ENCODE data around the gene RNF128. TPM values are rescaled to one million over a fixed set of nuclear protein-coding genes. Genes with fewer than 3 reads are reported as not detected.

RNF128 gene
- total and polyA plus RNA-seq, 2 donors (not counting 1 experiment from before 2014, with no cell fraction given), result not detected

- ChIA-PET POLR2A (no interaction called here), CTCF (no interaction called here)
- no peaks in the 10 kb centered on the region for H3K27me3 ChIP-seq (replicated peaks in 1 of 4; ENCODE audit: control extremely low read depth in 1 of 4, control insufficient read depth in 3 of 4, insufficient read depth in 4 of 4, low read length in 3 of 4)
- H4K20me1 ChIP-seq (ENCODE audit: control insufficient read depth, insufficient read depth, low read length, poor library complexity, severe bottlenecking), result no peaks in the 10 kb centered on the region
- H3K9me3 ChIP-seq (ENCODE audit: control extremely low read depth in 1 of 3, control insufficient read depth in 2 of 3, insufficient read depth in 1 of 3, low read length in 2 of 3), result no peaks in the 10 kb centered on the region
- Mint-ChIP-seq H3K27ac (no peak overlapping the region), H3K4me1 (no peaks in the 10 kb centered on the region), H3K27me3 (peaks cover 4% of the 10 kb centered on the region), H3K4me3 (no peak overlapping the region), H3K9me3 (ENCODE audit: insufficient read depth) (no peaks in the 10 kb centered on the region)
- DNase-seq (no peak), ATAC-seq (ENCODE audit: low read depth) (no peak)
- no peaks in the 10 kb centered on the region for H3K79me2 ChIP-seq (ENCODE audit: control insufficient read depth, insufficient read depth, low read length)
- intact Hi-C loops (cut with micrococcal nuclease), result no loop called here
- TF ChIP-seq CTCF (IDR thresholded peaks at IDR 0.05), result no peak
- no peak for TF ChIP-seq EZH2 (IDR thresholded peaks at IDR 0.05; ENCODE audit: borderline replicate concordance, insufficient read depth, low read depth, low read length, poor library complexity, severe bottlenecking)
- H2AFZ ChIP-seq (ENCODE audit: insufficient read depth, low read depth, low read length, poor library complexity, severe bottlenecking), result no peak overlapping the region
- H3K4me1 ChIP-seq (ENCODE audit: control insufficient read depth in 2 of 2, insufficient read depth in 2 of 2, low read length in 2 of 2), result no peaks in the 10 kb centered on the region
- H3K9ac ChIP-seq (ENCODE audit: low read length), result no peak overlapping the region
- H3K4me3 ChIP-seq (ENCODE audit: control extremely low read depth in 1 of 5, extremely low read depth in 1 of 5, insufficient read depth in 1 of 5, low read depth in 2 of 5, low read length in 4 of 5), result no peak overlapping the region
- H3K4me2 ChIP-seq (replicated peaks; ENCODE audit: low read depth, low read length, poor library complexity, severe bottlenecking), result no peak overlapping the region
- no peaks in the 10 kb centered on the region for H3K36me3 ChIP-seq (replicated peaks in 1 of 2; ENCODE audit: control extremely low read depth in 1 of 2, control insufficient read depth in 1 of 2, extremely low read depth in 1 of 2, insufficient read depth in 2 of 2, low read length in 1 of 2)
- H3K27ac ChIP-seq (ENCODE audit: low read length in 2 of 2), result no peak overlapping the region
These were observed 16.3 kb downstream of the RNF128 start for GRCh38 chrX:106742805-106743204.

- CTCF ChIA-PET, result interaction anchor here (0.7 kb wide), 1 partner anchor 636 kb away, joined by 3 read pairs; no protein-coding TSS in a partner anchor
- Histone ChIP-seq H3K36me3 (replicated peaks in 1 of 2; ENCODE audit: control extremely low read depth in 1 of 2, control insufficient read depth in 1 of 2, extremely low read depth in 1 of 2, insufficient read depth in 2 of 2, low read length in 1 of 2) (no peaks in the 10 kb centered on the region), H3K79me2 (ENCODE audit: control insufficient read depth, insufficient read depth, low read length) (no peaks in the 10 kb centered on the region), H4K20me1 (ENCODE audit: control insufficient read depth, insufficient read depth, low read length, poor library complexity, severe bottlenecking) (no peaks in the 10 kb centered on the region), H3K4me1 (ENCODE audit: control insufficient read depth in 2 of 2, insufficient read depth in 2 of 2, low read length in 2 of 2) (no peaks in the 10 kb centered on the region), H3K27ac (ENCODE audit: low read length in 2 of 2) (no peak overlapping the region), H3K9ac (ENCODE audit: low read length) (no peak overlapping the region), H3K27me3 (replicated peaks in 1 of 4; ENCODE audit: control extremely low read depth in 1 of 4, control insufficient read depth in 3 of 4, insufficient read depth in 4 of 4, low read length in 3 of 4) (no peaks in the 10 kb centered on the region), H2AFZ (ENCODE audit: insufficient read depth, low read depth, low read length, poor library complexity, severe bottlenecking) (no peak overlapping the region), H3K9me3 (ENCODE audit: control extremely low read depth in 1 of 3, control insufficient read depth in 2 of 3, insufficient read depth in 1 of 3, low read length in 2 of 3) (no peaks in the 10 kb centered on the region), H3K4me2 (replicated peaks; ENCODE audit: low read depth, low read length, poor library complexity, severe bottlenecking) (no peak overlapping the region), H3K4me3 (ENCODE audit: control extremely low read depth in 1 of 5, extremely low read depth in 1 of 5, insufficient read depth in 1 of 5, low read depth in 2 of 5, low read length in 4 of 5) (no peak overlapping the region)
- Mint-ChIP-seq H3K27me3 (peaks cover 4% of the 10 kb centered on the region), H3K4me1 (no peaks in the 10 kb centered on the region), H3K27ac (no peak overlapping the region), H3K9me3 (ENCODE audit: insufficient read depth) (no peaks in the 10 kb centered on the region), H3K4me3 (no peak overlapping the region)
- no peak for TF ChIP-seq CTCF (IDR thresholded peaks at IDR 0.05)
- no peak for TF ChIP-seq EZH2 (IDR thresholded peaks at IDR 0.05; ENCODE audit: borderline replicate concordance, insufficient read depth, low read depth, low read length, poor library complexity, severe bottlenecking)
- DNase-seq, result no peak
- POLR2A ChIA-PET, result no interaction called here
- no CpG with 5 or more reads among the region's 1 CpG for WGBS (ENCODE audit: insufficient coverage)
- no peak for ATAC-seq (ENCODE audit: low read depth)
- intact Hi-C loops (cut with micrococcal nuclease), result no loop called here
These were observed 21.9 kb downstream of the RNF128 start for GRCh38 chrX:106748377-106748776.

All from B cell (primary cell).